Skin epidermis (tissue), 12 donors: ENCODE results near the gene ARHGAP27.
"Not testable (repeated sequence)": the region's sequence is repeated elsewhere in the genome, so short reads cannot be mapped to it uniquely, and the experiment has no call there.

Experiments
- H3K27ac ChIP-seq, 21 experiments: fragments of 200-600 bp; sonication (generic) in 11 of 21; one replicate each; pipeline ENCODE4 v1.5.0; 2020; ENCODE audit warnings: mild to moderate bottlenecking in 3 of 21, inconsistent platforms in 2 of 21, moderate library complexity in 2 of 21
- H3K4me3 ChIP-seq, 7 experiments: fragments of 200-600 bp; sonication (generic) in 2 of 7; one replicate each; pipeline ENCODE4 v1.5.0; 2020; ENCODE audit warnings: inconsistent platforms in 2 of 7, mild to moderate bottlenecking in 2 of 7, moderate library complexity in 1 of 7

ARHGAP27 gene, protein sequence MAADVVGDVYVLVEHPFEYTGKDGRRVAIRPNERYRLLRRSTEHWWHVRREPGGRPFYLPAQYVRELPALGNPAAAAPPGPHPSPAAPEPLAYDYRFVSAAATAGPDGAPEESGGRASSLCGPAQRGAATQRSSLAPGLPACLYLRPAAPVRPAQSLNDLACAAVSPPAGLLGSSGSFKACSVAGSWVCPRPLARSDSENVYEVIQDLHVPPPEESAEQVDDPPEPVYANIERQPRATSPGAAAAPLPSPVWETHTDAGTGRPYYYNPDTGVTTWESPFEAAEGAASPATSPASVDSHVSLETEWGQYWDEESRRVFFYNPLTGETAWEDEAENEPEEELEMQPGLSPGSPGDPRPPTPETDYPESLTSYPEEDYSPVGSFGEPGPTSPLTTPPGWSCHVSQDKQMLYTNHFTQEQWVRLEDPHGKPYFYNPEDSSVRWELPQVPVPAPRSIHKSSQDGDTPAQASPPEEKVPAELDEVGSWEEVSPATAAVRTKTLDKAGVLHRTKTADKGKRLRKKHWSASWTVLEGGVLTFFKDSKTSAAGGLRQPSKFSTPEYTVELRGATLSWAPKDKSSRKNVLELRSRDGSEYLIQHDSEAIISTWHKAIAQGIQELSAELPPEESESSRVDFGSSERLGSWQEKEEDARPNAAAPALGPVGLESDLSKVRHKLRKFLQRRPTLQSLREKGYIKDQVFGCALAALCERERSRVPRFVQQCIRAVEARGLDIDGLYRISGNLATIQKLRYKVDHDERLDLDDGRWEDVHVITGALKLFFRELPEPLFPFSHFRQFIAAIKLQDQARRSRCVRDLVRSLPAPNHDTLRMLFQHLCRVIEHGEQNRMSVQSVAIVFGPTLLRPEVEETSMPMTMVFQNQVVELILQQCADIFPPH

DNA sequence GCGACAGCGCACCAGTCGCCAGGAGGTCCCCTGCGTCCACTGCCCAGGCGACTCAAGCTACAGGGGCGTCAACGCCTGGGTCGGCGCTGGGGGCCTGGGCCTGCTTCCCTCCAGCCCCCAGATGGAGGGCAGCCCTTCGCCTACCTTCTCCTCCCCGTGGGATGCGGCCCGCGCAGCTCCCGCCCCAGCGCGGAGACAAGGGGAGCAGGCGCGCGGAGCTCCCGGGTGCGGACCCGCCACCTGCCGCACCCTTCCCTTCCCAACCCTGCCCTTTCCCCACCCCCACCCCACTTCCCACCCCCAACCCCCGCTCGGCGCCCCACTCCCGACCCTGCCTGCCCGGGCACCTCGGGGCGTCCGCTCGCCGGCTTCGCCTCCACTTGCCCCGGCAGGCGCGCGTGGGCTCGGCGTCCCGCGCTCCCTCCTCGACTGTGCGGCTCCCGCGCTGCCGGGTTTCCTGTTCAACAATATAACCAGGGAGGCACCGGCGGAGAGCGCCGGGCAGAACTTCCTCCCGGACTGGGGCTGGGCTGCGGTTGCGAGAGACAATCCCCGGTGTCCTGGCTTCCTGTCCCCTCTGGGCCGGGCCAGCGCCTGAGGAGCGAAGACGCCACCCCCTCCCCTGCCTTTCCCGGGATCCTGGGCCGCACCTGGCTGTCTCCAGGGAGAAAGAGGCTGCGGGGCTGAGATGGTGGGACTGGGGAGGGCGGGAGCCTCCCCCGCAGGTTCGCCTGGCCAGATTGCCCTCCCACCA is at the start of gene ARHGAP27:
ARHGAP27 (minus strand) TSS at position 466 of the 754 bp plus-strand sequence. CDS start 2,591 bp downstream, outside the sequence.
- Histone ChIP-seq H3K27ac (peak within 1 kb of the TSS; percentile 60 to 97 (median 86)), H3K4me3 (peak within 1 kb of the TSS; percentile 50 to 67 (median 61))

- not testable (repeated sequence) for H3K4me3 ChIP-seq
- H3K27ac ChIP-seq, result peak overlapping the region in 1 of 21 experiments; percentile 34
Observed at GRCh38 chr17:45482317-45482716, 49.6 kb upstream of the ARHGAP27 start.

DNA sequence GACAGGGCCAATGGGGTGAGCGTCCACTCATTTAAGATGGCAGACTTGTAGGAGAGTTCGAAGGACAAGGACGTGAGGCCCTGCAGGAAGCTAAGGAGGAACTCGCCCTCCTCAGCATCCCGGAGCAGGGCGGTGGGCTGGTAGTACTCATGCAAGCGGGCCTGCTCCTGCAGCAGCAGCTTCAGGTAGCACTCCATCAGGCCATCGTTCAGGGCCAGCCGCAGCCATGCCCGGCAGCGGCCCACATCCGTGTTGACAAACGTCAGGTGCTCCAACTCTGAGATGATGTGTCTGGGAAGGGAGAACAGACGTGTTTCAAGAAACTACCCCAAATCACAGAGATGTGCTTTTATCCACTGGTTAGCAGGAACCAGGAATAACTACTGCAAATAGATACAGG is 42.8 kb upstream of the ARHGAP27 start:
- H3K4me3 ChIP-seq, H3K27ac ChIP-seq: not testable (repeated sequence)

DNA sequence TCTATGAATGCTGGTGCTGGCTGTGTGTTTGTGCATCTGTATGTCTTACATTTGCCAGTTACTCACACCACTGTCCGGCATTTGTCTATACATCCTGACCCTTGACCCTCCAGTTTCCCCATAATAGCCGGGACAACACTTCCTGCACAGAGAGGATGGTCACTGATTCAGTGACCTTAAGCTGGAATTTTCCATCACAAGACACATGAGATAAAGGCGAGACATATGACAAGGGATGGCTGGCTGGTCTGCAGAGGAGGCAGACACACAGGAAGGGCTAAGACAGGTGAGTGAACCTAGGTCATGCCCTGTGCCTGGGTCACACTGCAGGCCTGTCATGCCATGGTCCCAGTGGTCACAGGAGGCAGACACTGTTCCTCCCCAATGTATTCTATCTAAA is 39.6 kb upstream of the ARHGAP27 start:
- H3K4me3 ChIP-seq, H3K27ac ChIP-seq: not testable (repeated sequence)

GRCh38 chr17:45469204-45469563 is 36.5 kb upstream of the ARHGAP27 start:
- peak overlapping the region in 4 of 21 experiments; percentile 14 to 54 (median 32) for H3K27ac ChIP-seq
- not testable (repeated sequence) for H3K4me3 ChIP-seq

GRCh38 chr17:45468293-45469203 is 35.9 kb upstream of the ARHGAP27 start:
- H3K27ac ChIP-seq, result peak overlapping the region in 4 of 21 experiments; percentile 14 to 54 (median 32)
- H3K4me3 ChIP-seq, result not testable (repeated sequence)

GRCh38 chr17:45461524-45462327 is 29.1 kb upstream of the ARHGAP27 start:
- H3K4me3 ChIP-seq, result not testable (repeated sequence)
- H3K27ac ChIP-seq, result peak overlapping the region in 9 of 21 experiments; percentile 16 to 67 (median 39)

GRCh38 chr17:45460422-45460821 is 27.8 kb upstream of the ARHGAP27 start:
- peak overlapping the region in 1 of 21 experiments; percentile 34 for H3K27ac ChIP-seq
- H3K4me3 ChIP-seq, result not testable (repeated sequence)

DNA sequence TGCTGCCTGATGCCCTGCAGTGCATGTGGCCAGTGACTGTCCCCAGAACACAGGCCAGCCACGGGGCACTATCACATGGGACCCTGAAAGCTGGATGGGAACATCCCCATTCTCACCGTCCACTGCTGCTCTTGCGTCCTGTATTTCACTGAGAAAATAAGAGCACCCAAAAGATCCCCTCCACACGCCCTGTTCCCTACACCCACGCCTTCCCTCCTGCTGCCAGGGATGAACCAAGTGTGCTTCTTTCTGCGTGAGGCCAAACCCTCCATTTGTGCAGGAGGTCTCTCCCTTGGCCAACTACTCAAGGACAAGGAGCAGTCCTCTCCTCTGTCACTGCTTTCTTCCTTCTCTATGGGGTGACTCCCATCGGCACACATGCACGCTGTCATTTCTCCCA is 21.7 kb upstream of the ARHGAP27 start:
- not testable (repeated sequence) for H3K4me3 ChIP-seq, H3K27ac ChIP-seq

GRCh38 chr17:45453731-45454130 is 21.1 kb upstream of the ARHGAP27 start:
- H3K27ac ChIP-seq, H3K4me3 ChIP-seq: not testable (repeated sequence)

DNA sequence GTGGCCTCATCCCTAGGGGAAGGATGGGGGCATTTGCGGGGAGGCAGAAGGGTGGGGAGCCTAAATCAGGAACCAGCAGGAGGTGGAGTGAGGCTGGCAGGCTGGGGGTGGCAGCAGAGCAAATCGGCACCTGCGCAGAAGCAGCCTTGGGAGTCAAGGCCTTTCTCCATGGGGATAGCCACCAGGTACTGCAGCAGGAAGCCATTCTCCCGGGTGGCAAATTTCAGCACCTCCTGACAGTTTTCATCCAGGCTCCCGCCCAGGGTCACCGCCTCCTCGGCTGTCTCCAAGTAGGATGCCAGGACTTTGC is 20.5 kb upstream of the ARHGAP27 start:
- not testable (repeated sequence) for H3K4me3 ChIP-seq

DNA sequence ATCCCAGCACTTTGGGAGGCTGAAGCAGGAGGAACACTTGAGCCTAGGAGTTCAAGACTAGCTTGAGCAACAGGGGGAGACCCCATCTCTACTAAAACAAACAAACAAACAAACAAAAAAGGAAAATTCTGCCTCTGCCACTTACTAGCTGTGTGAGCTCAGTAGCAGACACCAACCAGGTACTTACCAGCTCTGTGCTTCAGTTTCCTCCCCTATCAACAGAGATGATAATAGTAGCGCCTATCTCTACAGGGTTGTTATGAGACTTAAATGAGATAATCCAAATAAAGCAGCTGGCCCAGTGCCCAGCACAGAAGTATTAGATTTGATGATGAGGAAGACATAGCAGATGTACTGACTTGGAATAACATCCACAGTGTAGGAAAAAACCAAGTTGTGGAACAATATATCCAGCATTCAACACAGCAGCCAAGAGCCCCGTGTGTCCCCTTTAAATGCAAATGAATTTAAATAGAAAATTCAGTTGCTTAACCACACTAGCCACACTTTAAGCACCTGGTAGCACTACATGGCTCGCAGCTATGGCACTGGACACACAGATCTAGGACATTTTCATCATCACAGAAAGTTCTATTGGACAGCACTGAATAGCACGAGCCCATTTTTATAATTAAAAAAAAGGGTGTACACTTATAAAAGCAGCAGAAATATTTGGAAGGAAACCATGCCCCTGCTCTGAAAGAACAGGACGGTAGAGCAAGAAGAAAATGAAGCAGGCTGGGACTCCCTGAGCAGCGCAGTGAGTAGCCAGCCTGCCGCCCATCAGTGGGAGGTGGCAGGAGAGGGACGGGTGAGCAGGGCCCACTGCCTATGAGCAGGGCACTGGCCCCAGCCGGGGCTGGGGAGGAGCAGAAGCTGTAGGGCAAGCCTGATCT is 19.9 kb upstream of the ARHGAP27 start:
- H3K27ac ChIP-seq, H3K4me3 ChIP-seq: not testable (repeated sequence)

More for the DNA sequence above, 20.5 kb upstream of the ARHGAP27 start:
- H3K27ac ChIP-seq, result not testable (repeated sequence)

GRCh38 chr17:45451660-45452059 is 19.0 kb upstream of the ARHGAP27 start:
- not testable (repeated sequence) for H3K4me3 ChIP-seq, H3K27ac ChIP-seq

- Histone ChIP-seq H3K4me3 (no peak overlapping the region), H3K27ac (no peak overlapping the region)
Observed at GRCh38 chr17:45451131-45451530, 18.5 kb upstream of the ARHGAP27 start.

- H3K27ac ChIP-seq, H3K4me3 ChIP-seq: not testable (repeated sequence)
Observed at GRCh38 chr17:45449708-45450329, 17.1 kb upstream of the ARHGAP27 start.

- not testable (repeated sequence) for H3K4me3 ChIP-seq, H3K27ac ChIP-seq
Observed at GRCh38 chr17:45449260-45449659, 16.6 kb upstream of the ARHGAP27 start.

DNA sequence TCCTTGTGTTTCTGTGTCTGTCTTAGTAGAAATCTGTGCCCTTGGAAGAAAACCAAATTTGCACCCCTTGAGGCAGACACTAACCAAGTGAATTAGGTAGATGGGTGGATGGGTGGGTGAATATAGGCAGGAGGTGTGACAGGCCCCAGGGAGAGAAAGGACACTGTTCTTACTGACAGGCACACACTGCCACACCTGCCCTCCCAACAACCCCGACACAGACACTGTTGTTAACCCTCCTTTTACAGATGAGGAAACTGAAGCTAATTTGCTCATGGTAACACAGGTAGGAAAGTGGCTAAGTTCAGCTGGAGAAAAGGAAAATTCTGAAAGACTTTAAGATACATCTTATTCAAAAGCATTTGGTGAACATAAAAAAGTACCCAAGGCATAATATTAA is 15.8 kb upstream of the ARHGAP27 start:
- peak overlapping the region in 4 of 21 experiments; percentile 18 to 80 (median 62) for H3K27ac ChIP-seq
- H3K4me3 ChIP-seq, result not testable (repeated sequence)
